Loucy (cell line): ENCODE results near the gene ARID1B.

Source experiments
- H2AFZ ChIP-seq: fragments of 200-600 bp; sonication (generic); 2 replicates; pipeline ENCODE4 v1.6.0; 2016; ENCODE audit warnings: antibody characterized with exemption, mild to moderate bottlenecking, low read length, moderate library complexity
- H3F3A ChIP-seq: fragments of 200-600 bp; 2 replicates; pipeline ENCODE4 v1.6.0; 2016; ENCODE audit warnings: antibody characterized with exemption, low read depth, mild to moderate bottlenecking
- H3K27me3 ChIP-seq: fragments of 200-600 bp; sonication (generic); 2 replicates; pipeline ENCODE4 v1.6.1; 2014; ENCODE audit warnings: low read length, mild to moderate bottlenecking; ENCODE audit not compliant: insufficient read depth, poor library complexity, severe bottlenecking
- H3K36me3 ChIP-seq: fragments of 200-600 bp; sonication (generic); 2 replicates; pipeline ENCODE4 v1.6.1; 2016; ENCODE audit warnings: low read length; ENCODE audit not compliant: insufficient read depth
- H3K4me1 ChIP-seq: fragments of 200-600 bp; sonication (generic); 2 replicates; pipeline ENCODE4 v1.5.1; 2014; ENCODE audit warnings: low read length, mild to moderate bottlenecking; ENCODE audit not compliant: insufficient read depth, poor library complexity, severe bottlenecking
- H3K4me2 ChIP-seq: fragments of 200-600 bp; sonication (generic); 2 replicates; pipeline ENCODE4 v1.6.0; 2014; ENCODE audit warnings: antibody characterized with exemption, low read length, low read depth, mild to moderate bottlenecking; ENCODE audit not compliant: poor library complexity, severe bottlenecking
- H3K4me3 ChIP-seq: fragments of 200-600 bp; sonication (generic); 2 replicates; pipeline ENCODE4 v1.5.1; 2014; ENCODE audit warnings: low read length, mild to moderate bottlenecking, mixed read lengths; ENCODE audit not compliant: poor library complexity, severe bottlenecking
- H3K79me2 ChIP-seq: fragments of 200-600 bp; sonication (generic); 2 replicates; pipeline ENCODE4 v1.6.1; 2014; ENCODE audit warnings: low read length; ENCODE audit not compliant: insufficient read depth
- H3K9ac ChIP-seq: fragments of 200-600 bp; sonication (generic); 2 replicates; pipeline ENCODE4 v1.6.0; 2014; ENCODE audit warnings: mild to moderate bottlenecking, low read depth, low read length, moderate library complexity; ENCODE audit not compliant: poor library complexity, severe bottlenecking
- H3K9me2 ChIP-seq: fragments of 200-600 bp; sonication (generic); replicated peaks from 2 replicates; pipeline ENCODE4 v1.6.1; 2016; ENCODE audit warnings: low read depth, low read length, mixed read lengths
- H3K9me3 ChIP-seq: fragments of 200-600 bp; sonication (generic); 2 replicates; pipeline ENCODE4 v1.6.1; 2014; ENCODE audit warnings: mild to moderate bottlenecking, antibody characterized with exemption, low read length, low read depth; ENCODE audit not compliant: insufficient read depth
- H4K20me1 ChIP-seq: fragments of 200-600 bp; sonication (generic); 2 replicates; pipeline ENCODE4 v1.6.0; 2014; ENCODE audit warnings: antibody characterized with exemption, low read length, mild to moderate bottlenecking; ENCODE audit not compliant: insufficient read depth, poor library complexity, severe bottlenecking
- EZH2phosphoT487 ChIP-seq: fragments of 200-600 bp; IDR thresholded peaks from 2 replicates; pipeline ENCODE4 v1.6.1; 2018; ENCODE audit warnings: antibody characterized with exemption, mild to moderate bottlenecking, moderate library complexity, borderline replicate concordance
- TF ChIP-seq, protein P1 (sequence below): fragments of 200-600 bp; sonication (generic); conservative IDR thresholded peaks from 2 replicates; pipeline ENCODE4 v1.5.1; 2014; ENCODE audit warnings: mild to moderate bottlenecking, antibody characterized with exemption, low read length

Gene ARID1B

DNA sequence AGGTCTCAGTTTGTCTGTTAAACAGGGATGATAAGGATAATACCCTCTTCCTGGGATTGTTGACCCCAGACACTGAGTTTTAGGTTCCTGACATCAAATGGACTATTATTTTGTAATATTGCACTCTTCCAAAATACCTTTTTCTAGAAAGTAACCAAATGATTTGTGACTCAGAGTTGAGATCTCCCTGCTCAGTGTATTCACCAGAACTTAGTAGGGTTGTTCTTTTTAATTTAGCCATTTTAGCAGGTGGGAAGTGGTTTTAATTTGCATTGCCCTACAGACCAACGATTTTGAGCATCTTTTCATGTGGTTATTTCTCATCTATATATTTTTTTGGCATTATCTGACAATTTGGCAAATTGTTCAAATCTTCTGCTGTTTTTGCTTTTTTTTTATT lies 471.1 kb downstream of the ARID1B start:
- Histone ChIP-seq H3K79me2 (no peaks in the 10 kb centered on the region), H3K9me2 (no peaks in the 10 kb centered on the region), H3K4me1 (no peaks in the 10 kb centered on the region), H3K4me2 (no peak overlapping the region), H3K9me3 (0 out of 2 replicates have a peak, but pooled peaks cover 4% of the 10 kb centered on the region), H4K20me1 (no peaks in the 10 kb centered on the region), H3K36me3 (no peaks in the 10 kb centered on the region), H2AFZ (no peak overlapping the region), H3K27me3 (no peaks in the 10 kb centered on the region), H3K9ac (no peak overlapping the region), H3K4me3 (no peak overlapping the region), H3F3A (no peaks in the 10 kb centered on the region)
- no peak for TF ChIP-seq EZH2phosphoT487
- TF ChIP-seq, protein P1, sequence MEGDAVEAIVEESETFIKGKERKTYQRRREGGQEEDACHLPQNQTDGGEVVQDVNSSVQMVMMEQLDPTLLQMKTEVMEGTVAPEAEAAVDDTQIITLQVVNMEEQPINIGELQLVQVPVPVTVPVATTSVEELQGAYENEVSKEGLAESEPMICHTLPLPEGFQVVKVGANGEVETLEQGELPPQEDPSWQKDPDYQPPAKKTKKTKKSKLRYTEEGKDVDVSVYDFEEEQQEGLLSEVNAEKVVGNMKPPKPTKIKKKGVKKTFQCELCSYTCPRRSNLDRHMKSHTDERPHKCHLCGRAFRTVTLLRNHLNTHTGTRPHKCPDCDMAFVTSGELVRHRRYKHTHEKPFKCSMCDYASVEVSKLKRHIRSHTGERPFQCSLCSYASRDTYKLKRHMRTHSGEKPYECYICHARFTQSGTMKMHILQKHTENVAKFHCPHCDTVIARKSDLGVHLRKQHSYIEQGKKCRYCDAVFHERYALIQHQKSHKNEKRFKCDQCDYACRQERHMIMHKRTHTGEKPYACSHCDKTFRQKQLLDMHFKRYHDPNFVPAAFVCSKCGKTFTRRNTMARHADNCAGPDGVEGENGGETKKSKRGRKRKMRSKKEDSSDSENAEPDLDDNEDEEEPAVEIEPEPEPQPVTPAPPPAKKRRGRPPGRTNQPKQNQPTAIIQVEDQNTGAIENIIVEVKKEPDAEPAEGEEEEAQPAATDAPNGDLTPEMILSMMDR, result no peak

DNA sequence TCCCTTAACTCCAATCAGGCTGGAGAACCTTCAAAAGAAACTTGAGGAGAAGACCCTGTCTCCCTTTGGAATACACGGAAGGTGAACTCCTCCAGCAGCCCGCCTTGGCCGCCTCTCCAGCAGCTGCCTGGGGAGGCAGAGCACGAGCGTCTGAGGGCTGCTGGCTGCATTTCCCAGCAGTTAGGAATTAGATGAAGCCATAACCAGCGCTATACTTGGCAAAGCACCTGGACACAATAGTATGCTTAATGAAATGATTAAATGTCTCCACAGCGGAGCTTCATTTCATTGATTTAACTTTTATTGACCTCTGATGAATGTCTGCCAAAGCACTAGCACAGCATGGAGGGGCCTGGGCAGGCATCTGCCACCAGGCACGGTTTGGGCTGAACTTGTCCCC lies 472.6 kb downstream of the ARID1B start:
- Histone ChIP-seq H3K36me3 (no peaks in the 10 kb centered on the region), H3K4me3 (no peak overlapping the region), H3K9me3 (0 out of 2 replicates have a peak, but pooled peaks cover 4% of the 10 kb centered on the region), H3F3A (no peaks in the 10 kb centered on the region), H3K79me2 (no peaks in the 10 kb centered on the region), H3K9ac (no peak overlapping the region), H3K9me2 (no peaks in the 10 kb centered on the region), H4K20me1 (no peaks in the 10 kb centered on the region), H3K4me1 (no peaks in the 10 kb centered on the region), H3K4me2 (no peak overlapping the region), H3K27me3 (no peaks in the 10 kb centered on the region), H2AFZ (no peak overlapping the region)
- TF ChIP-seq, protein P1, result no peak
- TF ChIP-seq EZH2phosphoT487, result no peak

DNA sequence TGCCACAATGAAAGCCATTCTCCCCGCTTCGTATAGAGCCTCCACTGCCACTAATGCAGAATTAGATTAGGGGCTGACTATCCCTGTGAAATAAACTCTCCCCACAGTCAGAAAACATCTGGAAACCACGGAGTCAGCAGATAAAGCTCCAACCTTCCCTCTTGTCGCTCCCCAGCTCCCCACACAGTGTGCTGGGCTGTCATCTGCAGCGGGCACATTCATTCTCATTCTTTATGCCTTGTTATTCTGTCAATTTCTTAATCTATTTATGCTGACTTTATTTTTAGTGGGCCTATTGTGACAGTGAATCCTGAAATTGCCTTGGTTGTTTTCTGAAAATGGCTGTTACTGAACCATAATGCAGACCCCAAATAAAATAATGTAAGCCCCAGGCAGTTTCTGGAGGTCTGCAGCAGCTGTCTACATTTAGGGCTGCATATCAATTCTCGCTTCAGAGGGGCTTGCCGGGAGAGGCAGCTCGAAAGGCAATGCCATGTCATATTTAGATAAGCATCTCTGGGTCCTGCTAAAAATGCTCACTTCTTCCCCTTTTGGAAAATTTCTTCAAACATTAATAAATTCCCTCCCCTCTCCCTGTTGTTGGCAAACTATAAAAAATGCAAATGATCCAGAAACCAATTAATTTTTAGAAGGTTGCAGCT lies 474.5 kb downstream of the ARID1B start:
- Histone ChIP-seq H3K9ac (no peak overlapping the region), H3K27me3 (no peaks in the 10 kb centered on the region), H3K36me3 (no peaks in the 10 kb centered on the region), H3F3A (no peaks in the 10 kb centered on the region), H3K9me2 (no peaks in the 10 kb centered on the region), H2AFZ (no peak overlapping the region), H3K79me2 (no peaks in the 10 kb centered on the region), H4K20me1 (no peaks in the 10 kb centered on the region), H3K4me2 (no peak overlapping the region), H3K9me3 (0 out of 2 replicates have a peak, but pooled peaks cover 4% of the 10 kb centered on the region), H3K4me1 (no peaks in the 10 kb centered on the region), H3K4me3 (no peak overlapping the region)
- no peak for TF ChIP-seq EZH2phosphoT487
- TF ChIP-seq, protein P1, result no peak
